Measurements from ENCODE around the gene CIC.
"Not testable (repeated sequence)": the region's sequence is repeated elsewhere in the genome, so short reads cannot be mapped to it uniquely, and the experiment has no call there.

CIC gene

DNA sequence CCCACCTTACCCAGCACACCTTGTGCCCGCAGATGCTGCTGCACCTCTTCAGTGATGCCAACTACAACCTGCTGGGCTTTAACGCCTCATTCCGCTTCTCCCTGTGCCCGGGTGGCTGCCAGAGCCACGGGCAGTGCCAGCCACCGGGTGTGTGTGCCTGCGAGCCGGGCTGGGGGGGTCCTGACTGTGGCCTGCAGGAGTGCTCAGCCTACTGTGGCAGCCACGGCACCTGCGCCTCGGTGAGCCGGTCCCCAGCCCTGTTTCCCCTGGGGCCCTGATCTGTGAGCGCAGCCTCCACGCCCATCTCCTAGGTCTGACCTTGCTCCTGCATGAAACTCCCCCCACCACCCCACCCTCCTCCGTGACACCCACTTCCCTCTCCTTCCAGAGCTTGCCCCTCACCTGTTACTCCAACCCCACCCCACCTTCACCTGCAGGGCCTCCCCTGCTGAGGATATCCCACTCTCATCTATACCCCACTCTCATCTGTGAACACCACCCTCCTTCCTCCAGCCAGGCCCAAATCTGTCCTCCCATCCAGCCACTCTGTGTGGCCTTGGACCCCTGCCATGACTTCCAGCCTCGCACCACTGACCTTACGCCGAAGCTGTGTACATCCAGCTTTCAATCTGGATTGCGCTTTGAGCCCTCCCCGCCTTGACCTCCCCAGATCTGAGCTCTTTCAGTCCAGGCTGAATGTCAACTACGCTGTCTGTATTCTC is 65.1 kb downstream of the CIC start:
- no peak for DNase-seq (ENCODE audit: low spot score)

DNA sequence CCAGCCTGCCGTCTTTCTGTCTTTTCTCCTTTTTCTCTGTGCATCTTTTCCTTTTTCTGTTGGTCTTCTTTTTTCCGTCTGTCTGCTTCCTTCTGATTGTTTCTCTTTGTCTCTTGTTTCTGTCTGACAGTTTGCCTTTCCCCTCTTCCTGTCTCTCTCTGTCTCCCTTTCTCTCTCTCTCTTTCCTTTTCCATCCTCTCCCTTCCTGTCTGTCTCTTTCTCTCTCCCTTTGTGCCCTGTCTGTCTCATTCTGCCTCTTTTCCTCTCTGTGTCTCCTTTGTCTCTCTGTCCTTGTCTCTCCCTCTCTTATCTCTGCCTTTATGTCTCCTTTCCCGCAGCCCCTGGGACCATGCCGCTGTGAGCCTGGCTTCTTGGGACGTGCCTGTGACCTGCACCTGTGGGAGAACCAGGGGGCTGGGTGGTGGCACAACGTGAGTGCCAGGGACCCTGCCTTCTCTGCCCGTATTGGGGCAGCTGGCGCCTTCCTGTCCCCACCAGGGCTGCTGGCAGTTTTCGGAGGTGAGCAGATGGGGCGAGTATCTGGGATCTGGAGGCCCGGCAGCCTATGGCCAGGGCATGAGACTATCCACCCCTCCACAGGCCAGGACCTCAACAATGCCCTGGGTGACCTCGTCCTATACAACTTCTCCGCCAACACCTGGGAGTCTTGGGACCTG is 65.8 kb downstream of the CIC start:
- no peak for DNase-seq (ENCODE audit: low spot score)

DNA sequence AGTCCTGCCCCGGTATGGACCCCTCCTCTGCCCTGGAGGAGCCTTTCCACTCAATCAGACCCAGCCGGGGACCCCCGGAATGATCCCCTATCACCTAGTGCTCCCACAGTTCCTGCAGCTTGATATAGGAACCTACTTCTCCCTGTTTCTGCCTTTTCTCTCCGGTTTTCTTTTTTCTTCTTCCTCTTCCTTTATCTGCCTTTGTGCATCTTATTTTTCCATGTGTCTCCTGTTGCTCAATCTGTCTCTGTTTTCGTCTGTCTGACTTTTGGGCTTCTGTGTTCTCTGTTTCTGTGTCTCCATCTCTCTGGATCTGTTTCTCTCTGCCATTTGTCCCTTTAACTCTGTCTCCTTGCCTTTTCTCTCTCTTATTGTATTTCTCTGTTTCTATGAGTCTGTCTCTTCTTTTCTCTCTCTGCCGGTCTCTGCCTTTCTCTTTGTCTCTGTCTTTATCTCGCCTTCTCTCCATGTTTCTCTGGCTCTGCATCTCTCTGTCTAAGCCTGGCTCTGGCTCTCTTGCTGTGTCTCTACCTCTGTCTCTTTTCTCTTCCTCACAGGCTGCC is 66.4 kb downstream of the CIC start:
- DNase-seq (ENCODE audit: low spot score), result no peak

DNA sequence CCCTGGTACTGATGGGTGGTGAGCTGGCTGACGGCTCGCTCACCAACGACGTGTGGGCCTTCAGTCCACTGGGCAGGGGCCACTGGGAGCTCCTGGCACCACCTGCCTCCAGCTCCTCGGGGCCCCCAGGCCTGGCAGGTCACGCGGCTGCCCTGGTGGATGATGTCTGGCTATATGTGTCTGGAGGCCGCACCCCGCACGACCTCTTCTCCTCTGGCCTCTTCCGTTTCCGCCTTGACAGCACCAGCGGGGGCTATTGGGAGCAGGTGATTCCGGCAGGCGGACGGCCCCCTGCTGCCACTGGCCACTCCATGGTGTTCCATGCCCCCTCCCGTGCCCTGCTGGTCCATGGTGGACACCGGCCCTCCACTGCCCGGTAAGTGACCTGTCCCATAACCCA is 66.9 kb downstream of the CIC start:
- no peak for DNase-seq (ENCODE audit: low spot score)

DNA sequence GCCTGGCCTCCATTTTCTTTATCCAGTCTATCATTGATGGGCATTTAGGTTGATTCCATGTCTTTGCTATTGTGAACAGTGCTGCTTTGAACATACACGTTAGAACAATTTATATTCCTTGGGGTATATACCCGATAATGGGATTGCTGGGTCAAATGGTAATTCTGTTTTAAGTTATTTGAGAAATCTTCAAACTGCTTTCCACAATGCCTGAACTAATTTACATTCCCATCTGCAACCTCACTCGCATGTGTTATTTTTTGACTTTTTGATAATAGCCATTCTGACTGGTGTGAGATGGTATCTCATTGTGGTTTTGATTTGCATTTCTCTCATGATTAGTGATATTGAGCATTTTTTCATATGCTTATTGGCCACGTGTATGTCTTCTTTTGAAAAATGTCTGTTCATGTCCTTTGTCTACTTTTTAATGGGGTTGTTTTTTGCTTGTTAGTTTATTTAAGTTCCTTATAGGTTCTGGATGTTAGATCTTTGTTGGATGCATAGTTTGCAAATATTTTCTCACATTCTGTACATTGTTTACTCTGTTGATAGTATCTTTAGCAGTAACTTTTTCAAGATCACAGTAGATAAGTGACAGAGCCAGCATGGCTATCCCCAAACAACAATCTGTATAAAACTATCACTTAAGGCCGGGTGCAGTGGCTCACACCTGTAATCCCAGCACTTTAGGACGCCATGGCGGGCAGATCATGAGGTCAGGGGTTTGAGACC is 70.2 kb downstream of the CIC start:
- DNase-seq (ENCODE audit: low spot score), result not testable (repeated sequence)

DNA sequence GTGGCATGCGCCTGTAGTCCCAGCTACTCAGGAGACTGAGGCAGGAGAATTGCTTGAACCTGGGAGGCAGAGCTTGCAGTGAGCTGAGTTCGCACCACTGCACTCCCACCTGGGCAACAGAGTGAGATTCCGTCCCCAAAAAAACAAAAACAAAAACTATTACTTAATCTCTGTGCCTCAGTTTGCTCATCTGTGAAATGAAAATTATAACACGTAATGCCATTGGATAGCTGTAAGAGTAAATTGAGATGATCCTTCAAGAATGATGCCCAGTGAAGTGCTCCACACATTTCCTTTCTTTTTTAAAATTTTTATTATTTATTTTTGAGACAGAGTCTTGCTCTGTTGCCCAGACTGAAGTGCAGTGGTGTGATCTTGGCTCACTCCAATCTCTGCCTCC is 70.9 kb downstream of the CIC start:
- DNase-seq (ENCODE audit: low spot score), result not testable (repeated sequence)

DNA sequence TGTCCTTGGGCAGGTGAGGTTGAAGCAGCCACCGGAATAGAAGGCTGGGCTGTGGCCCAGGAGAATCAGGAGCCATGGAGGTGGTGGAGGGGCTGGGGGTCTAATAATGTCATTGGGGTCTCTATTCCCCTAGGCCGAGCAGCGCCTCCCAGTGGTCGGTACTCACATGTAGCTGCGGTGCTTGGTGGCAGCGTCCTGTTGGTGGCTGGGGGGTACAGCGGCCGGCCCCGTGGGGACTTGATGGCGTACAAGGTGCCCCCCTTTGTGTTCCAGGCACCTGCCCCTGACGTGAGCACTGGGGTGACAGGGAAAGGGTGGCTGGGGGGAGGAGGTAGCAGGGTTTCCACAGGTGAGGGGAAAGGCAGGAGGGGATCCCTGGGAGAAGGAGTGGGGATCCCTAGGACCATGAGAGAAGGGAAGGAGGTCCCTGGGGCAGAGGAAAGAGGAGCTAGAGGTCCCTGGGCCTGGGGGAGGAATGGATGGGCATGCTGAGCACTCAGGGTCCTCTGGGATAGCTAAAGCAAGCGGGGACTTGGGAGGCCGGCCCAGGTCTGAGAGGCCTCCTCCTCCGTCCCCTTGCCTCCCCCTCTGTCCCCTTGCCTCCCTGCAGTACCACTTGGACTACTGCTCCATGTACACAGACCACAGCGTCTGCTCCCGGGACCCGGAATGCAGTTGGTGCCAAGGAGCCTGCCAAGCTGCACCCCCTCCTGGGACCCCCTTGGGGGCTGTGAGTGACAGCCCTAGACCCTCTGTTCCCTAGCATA is 74.5 kb downstream of the CIC start:
- DNase-seq (ENCODE audit: low spot score), result no peak

DNA sequence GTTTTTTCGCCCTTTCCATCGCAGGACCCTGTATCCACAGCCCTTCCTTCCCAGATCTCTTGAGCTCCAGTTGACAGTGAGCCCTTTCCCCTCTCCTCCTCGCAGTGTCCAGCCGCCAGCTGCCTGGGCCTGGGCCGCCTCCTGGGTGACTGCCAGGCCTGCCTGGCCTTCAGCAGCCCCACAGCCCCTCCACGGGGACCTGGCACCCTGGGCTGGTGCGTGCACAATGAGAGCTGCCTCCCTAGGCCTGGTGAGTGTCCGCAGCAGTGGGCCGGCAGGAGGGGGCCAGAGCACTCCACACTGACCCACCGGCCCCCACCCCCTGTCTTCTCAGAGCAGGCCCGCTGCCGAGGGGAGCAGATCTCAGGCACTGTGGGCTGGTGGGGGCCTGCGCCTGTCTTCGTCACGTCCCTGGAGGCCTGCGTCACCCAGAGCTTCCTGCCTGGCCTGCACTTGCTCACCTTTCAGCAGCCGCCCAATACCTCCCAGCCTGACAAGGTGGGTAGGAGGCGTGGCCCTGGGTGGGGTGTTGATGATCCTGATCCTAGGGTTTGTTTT is 75.4 kb downstream of the CIC start:
- no peak for DNase-seq (ENCODE audit: low spot score)

Measured in activated CD4-positive, alpha-beta T cell treated with anti-CD3 and anti-CD28 coated beads, Interleukin-2, Interleukin-4, amounts not matched to agents 100 ng/mL and 50 ng/mL, durations not matched to agents 16 hours and 8 hours (primary cell).